ENCODE results near the gene FAM120A. TPM values are rescaled to one million over a fixed set of nuclear protein-coding genes. Genes with fewer than 3 reads are reported as not detected.

The FAM120A gene
- total and polyA plus RNA-seq, 2 of the 13 experiments (the other 11 are each of a cell fraction or from before 2014, with no cell fraction given) = 41.3 to 44.4 TPM

GRCh38 chr9:93532141-93532540 lies 80.7 kb downstream of the FAM120A start (continued):
- TF ChIP-seq PRDM15 (CRISPR knock-in tag; IDR thresholded peaks at IDR 0.05) (no peak), ZNF704 (CRISPR knock-in tag; IDR thresholded peaks at IDR 0.05; ENCODE audit: borderline replicate concordance) (no peak), ZBTB43 (CRISPR knock-in tag; conservative IDR thresholded peaks at IDR 0.05) (no peak), PBX3 (CRISPR knock-in tag; IDR thresholded peaks at IDR 0.05; ENCODE audit: borderline replicate concordance) (no peak)

GRCh38 chr9:93533863-93534262 lies 82.4 kb downstream of the FAM120A start:
- ChIA-PET CTCF (ENCODE audit: low intra/inter-chr PET ratio, low total read pairs) (no interaction called here), POLR2A (no interaction called here)
- Histone ChIP-seq H3K79me2 (ENCODE audit: insufficient read depth, low read length) (no peaks in the 10 kb centered on the region), H3K4me3 (replicated peaks in 1 of 3; ENCODE audit: insufficient read depth in 1 of 3, low read depth in 2 of 3, low read length in 3 of 3) (no peak overlapping the region), H3K4me1 (ENCODE audit: insufficient read depth, low read length) (no peaks in the 10 kb centered on the region), H3K4me2 (ENCODE audit: low read depth, low read length) (no peak overlapping the region), H3K9me3 (ENCODE audit: low read length) (no peaks in the 10 kb centered on the region), H3K36me3 (replicated peaks in 1 of 2; ENCODE audit: control insufficient read depth in 1 of 2, insufficient read depth in 2 of 2, low read length in 2 of 2) (peaks cover 17 to 77% of the 10 kb centered on the region in 2 experiments), H4K20me1 (ENCODE audit: insufficient read depth, low read length) (no peaks in the 10 kb centered on the region), H3K9ac (ENCODE audit: insufficient read depth, low read depth, low read length) (no peak overlapping the region), H2AFZ (ENCODE audit: low read length) (no peak overlapping the region), H3K27me3 (ENCODE audit: control insufficient read depth in 1 of 2, insufficient read depth in 2 of 2, low read length in 2 of 2) (no peaks in the 10 kb centered on the region), H3K27ac (ENCODE audit: extremely low read length, insufficient read depth, low read length) (no peak overlapping the region)
- BruUV-seq (replicated peaks) = no TSS peak
- intact Hi-C loops (cut with micrococcal nuclease; ENCODE audit: unreplicated experiment) = no loop called here
- TF ChIP-seq HIVEP1 (CRISPR knock-in tag; IDR thresholded peaks at IDR 0.05) (no peak), KAT8 (CRISPR knock-in tag; IDR thresholded peaks at IDR 0.05) (no peak), PREB (CRISPR knock-in tag; IDR thresholded peaks at IDR 0.05) (no peak), PRMT3 (CRISPR knock-in tag; IDR thresholded peaks at IDR 0.05; ENCODE audit: borderline replicate concordance, low read depth) (no peak), STAG1 (CRISPR knock-in tag; IDR thresholded peaks at IDR 0.05) (no peak), ZSCAN31 (CRISPR knock-in tag; IDR thresholded peaks at IDR 0.05; ENCODE audit: low read depth) (no peak), BRF2 (CRISPR knock-in tag; IDR thresholded peaks at IDR 0.05) (no peak), PRPF4 (IDR thresholded peaks at IDR 0.05; ENCODE audit: low read depth, low read length, poor library complexity, severe bottlenecking) (no peak), ZNF337 (CRISPR knock-in tag; IDR thresholded peaks at IDR 0.05; ENCODE audit: borderline replicate concordance, low read depth) (no peak)
- DNase-seq (ENCODE audit: low spot score) = no peak
- peak; percentile 56; the same call in 2 of the 3 replicates for ATAC-seq
- FAIRE-seq = no peak
- WGBS (ENCODE audit: low lambda C conversion rate) = 96% methylated on average over 8 of the region's 8 CpGs
- in situ Hi-C loops (cut with HindIII; ENCODE audit: extremely low pct_ligation_motif_present, low pct_unique_long_range_greater_than_20kb) = no loop called here

Data from HepG2 (cell line).